GM19043 (cell line): Measurements from ENCODE around the gene GAS2L1.
"Not testable (repeated sequence)": the region's sequence is repeated elsewhere in the genome, so short reads cannot be mapped to it uniquely, and the experiment has no call there.

Experiments used
- ATAC-seq: cut with Tn5 transposase; IDR thresholded peaks from one replicate; pipeline ENCODE4 v1.9.1; 2021; ENCODE audit warnings: low read depth; ENCODE audit not compliant: unreplicated experiment

GAS2L1 gene

DNA sequence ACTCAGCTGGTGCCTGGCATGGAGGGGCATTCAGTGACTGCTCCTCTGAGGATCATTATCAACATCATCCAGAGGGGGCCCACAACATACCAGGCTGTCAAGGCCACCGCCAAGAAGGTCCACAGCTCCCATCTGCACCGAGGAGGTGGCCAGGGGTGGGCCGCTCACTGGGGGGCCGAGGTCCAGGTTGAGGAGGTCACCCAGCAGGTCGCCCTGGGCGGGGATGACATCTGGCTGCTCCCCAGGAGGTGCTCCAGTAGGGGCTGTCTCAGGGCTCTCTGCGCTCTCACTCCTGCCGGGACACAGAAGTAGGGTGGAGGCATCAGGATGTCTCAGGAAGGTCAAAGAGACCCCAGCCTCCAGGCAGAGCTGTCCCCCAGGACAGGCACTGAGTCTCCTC, 34.1 kb downstream of the GAS2L1 start:
- ATAC-seq, result no peak

DNA sequence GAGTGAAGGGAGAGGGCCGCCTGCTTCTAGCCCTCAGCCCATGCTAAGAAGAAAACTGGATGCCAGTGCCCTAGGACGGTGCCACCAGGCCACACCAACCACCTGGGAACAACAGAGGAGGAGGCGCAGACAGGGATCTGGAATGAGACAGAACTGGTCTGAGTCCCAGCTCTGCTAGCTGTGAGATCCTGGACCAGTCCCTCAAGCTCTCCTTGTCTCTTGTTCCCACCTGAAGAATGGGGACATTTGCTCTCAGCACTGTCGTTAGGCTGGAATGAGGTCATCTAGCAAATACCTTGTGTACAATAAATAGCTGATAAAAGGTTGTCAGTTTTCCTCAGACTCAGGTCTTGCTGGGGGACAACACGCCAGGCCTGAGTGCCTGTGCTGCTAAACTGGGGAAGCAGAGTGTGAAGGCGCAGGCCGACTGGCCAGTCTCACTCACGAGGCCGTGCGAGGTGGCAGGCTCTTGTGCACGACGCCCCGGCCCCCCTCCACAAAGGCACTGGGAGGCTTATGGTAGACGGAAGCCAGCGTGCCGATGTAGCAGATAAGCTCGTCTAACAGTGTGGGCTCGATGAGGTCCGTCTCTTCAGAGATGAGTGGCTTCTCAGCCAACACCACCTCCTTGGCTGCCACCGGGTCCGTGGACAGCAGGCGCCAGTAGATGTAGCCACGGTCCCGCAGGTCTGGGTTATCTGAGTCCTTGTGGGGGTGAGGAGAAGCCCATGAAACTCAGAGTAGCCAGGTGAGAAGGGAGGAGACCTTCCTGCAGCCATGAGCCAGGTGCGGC, 34.8 kb downstream of the GAS2L1 start:
- no peak for ATAC-seq

DNA sequence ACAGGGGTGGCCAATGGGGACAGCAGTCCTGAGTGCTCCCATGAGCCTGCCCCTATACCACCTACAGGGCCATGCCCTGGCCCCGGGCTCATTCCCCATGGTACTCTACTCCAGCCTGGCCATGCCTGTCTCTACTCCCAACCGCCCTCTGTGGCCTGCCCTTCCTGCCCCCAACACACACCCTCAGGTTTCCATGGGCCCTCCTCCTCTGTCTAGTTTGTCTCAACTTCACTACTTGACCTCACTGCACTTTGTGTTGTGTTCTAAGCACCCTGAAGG, 35.3 kb downstream of the GAS2L1 start:
- no peak for ATAC-seq

DNA sequence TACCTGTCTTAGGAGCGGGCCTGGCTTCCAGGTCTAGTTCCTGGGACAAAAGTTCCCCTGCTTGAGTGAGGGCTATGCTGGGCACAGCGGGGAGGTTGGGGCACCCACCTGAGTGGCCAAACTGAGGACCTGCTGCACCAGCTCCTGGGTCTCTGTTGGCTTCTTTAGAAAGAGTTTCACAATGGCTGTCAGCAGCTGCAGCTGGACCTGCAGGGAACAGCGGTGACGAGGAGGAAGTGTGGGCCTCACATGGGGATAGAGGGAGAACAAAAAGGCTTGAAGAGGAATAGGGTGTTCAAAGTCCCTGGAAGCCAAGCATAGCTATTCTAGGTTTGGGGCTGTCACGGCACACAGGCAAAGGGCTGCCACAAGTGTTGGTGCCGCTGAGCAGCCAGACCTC, 35.7 kb downstream of the GAS2L1 start:
- ATAC-seq, result no peak

DNA sequence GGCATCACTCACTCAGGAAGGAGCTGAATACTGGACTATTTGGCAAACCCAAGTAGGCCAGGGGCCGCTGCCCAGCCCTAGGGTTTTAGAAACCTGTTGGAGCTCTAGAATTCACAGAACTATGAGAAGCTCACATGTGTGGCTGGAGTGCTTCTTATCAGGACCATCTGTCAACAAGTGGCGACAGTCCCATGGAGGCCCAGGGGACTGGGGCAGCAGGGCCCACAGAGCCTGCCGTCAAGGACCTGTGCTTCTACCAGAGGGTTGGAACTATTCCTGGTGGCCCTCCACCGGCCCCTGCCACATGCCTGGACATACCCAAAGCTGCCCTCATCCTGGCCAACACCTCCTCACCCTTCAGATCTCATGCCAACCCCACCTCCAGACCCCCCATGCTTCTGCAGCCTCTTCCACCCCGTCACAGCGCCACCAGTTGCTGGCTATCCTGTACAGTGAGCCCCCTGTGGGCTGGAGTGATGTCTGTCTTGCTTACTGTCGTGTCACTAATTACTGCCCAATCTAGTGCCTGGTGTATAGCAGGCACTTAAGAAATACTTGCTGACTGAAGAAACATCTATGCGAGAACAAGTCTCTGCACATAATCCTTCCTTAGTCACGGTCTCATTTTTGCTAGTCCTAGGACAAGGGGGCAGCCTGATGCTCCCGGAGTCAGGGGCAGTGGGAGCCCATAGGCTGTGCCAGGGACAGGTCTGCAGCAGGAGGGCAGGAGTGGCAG, 36.3 kb downstream of the GAS2L1 start:
- ATAC-seq, result no peak

DNA sequence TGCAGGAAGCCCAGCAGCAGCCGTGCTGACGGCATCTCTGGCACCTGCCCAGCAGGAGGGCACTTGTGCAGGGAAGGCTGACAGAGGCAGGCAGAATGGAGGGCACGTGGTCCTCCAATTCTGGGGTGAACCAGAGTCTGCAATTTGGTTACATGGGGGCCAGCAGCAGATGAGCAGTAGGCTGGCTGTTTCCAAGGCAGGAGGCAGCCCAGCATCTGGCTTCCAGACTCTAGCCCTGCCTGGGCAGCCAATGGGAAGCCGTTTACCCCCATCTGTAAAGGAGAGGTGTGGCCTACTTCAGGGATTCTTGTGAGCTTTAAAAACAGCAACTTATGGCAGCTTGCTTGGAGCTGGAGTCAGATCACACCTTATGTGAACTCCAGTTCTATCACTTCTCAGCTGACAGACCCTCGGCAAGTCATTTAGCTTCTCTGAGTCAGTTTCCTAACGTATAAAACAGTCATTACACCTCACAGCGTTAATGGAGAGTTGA, 36.9 kb downstream of the GAS2L1 start:
- no peak for ATAC-seq

DNA sequence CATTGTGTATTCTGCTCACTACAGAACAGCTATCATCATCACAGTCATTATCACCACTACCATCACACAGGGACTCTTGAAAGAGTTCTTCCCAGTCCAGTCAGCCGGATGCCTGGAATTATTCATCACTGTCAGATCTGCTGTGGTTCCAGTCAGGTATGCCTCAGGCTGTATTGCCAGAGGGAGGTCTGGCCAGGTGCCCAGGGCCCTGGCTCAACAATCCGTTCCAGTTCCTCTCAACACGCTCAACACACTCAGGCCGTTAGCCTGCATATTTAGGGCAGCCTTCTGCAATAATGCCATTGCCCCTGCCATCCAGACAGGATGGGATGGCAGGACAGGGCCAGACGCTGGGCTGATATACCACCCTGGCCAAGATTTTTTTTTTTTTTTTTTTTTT, 37.7 kb downstream of the GAS2L1 start:
- ATAC-seq, result no peak

DNA sequence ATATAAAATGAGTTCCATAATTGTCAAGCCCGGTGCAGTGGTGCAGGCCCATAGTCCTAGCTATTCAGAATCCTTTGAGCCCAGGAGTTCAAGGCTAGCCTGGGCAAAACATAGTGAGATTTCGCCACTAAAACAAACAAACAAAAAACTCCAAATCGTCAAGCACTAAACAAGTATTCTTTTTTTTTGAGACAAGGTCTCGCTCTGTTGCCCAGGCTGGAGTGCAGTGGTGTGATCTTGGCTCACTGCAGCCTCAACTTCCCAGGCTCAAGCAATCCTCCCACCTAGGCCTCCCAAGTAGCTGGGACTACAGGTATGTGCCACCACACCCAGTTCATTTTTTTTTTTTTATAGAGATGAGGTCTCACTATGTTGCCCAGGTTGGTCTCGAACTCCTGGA, 38.4 kb downstream of the GAS2L1 start:
- not testable (repeated sequence) for ATAC-seq

DNA sequence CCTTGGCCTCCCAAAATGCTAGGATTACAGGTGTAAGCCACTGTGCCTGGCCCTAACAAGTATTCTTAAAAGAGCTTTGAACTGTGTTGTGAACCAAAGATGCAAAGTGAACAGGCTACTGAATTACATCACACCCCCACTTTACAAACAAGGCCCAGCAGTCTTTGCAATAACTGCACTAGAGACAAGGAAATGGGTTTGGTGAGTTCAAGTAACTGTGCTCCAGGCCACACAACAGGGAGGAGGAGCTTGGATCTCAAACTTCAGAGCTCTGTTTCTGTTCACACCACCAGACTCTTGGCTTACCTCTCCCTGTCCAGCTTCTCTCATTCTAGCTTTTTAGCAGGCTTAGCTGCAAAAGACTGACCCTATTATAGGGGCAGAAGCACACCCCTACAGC, 39.5 kb downstream of the GAS2L1 start:
- ATAC-seq, result no peak

DNA sequence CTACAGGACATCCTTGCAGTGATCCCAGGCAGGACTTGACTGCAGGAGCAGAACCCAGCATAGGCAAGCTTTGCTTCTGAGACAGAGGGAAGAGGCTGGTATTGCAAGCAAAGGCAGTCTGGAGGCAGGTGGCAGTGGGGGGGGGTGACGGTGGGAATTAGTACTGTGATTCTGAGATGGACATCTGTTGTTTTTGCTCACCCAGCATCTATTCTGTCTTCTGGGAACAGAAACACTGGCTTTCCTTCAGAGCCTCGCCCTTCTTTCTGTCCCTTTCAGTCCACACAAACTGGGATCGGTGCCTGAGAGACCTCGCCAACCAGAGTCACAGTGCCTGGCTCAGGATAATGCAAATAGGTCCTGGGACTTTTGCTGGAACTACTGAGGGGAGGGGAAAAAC, 40.2 kb downstream of the GAS2L1 start:
- no peak for ATAC-seq

DNA sequence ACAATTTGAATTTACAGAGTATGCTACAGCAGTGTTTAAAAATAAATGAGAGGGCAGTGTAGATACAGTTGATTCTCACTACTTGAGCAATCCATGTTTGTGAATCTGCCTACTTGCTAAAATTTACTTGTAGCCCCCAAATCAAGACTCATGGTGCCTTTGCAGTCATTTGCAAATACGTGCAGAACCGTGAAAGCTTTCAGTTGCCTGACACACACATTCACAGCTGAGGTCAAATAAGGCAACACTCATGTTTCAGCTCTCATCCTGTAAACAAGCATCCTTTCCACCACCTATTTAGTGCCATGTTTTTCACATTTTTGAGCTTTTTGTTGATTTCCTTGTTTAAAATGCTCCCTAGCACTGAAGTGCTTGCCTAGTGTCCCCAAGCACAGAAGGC, 41.6 kb downstream of the GAS2L1 start:
- ATAC-seq, result no peak

DNA sequence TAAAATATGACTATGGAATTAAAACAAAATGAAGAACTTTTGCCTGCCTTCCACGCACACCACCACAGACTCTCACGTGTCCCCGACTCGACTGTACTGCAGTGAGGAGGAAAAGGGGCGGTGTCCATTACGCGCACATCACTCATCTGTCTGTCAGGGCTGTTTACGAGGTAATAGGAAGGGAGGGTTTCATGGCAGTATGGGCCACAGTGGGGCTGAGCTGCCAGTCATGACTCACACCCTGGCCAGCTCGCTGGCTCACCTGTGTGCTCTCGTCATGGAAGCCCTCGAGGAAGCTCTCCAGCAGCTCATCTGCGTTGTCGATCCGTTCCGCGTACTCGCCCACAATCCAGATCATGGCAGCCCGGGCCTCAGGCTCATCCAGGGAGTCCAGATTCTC, 42.5 kb downstream of the GAS2L1 start:
- ATAC-seq, result no peak

DNA sequence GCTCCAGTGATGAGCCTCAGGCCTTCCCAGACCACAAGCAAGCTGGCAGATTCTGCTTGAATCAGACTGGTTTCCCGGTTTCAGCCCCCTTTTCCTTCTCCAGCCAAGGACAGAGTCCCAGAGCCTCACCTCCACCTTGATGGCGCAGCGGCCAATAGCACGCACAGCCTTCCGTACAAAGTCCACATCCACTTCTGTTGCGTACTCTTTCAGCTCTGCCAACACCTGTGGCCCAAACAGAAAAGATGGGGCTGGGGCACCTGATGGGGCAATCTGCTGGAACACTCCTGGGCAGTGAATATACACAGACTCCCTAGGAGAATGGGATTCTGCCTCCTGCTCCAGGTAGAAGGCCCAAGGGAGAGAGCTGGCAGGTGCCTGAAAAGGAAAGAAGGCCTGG, 44.6 kb downstream of the GAS2L1 start:
- no peak for ATAC-seq

DNA sequence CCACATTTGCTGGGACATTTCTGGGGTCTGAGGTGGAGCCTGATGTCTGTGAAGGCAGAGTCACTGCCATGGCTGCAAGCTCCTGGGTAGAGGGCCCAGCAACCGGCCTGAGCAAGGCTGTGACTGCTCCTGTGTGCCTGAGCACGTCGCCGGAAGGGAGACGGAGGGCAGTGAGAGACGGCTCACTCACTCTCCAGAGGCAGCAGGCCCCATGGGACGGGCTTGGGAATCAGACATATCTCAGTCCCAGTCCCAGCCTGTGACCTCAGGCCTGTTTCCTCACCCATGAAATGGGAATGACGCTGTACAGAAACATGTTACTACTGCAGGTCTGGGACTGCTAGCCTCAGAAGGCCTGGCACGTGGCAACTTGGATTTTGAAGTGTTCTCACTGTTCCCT, 45.4 kb downstream of the GAS2L1 start:
- no peak for ATAC-seq

DNA sequence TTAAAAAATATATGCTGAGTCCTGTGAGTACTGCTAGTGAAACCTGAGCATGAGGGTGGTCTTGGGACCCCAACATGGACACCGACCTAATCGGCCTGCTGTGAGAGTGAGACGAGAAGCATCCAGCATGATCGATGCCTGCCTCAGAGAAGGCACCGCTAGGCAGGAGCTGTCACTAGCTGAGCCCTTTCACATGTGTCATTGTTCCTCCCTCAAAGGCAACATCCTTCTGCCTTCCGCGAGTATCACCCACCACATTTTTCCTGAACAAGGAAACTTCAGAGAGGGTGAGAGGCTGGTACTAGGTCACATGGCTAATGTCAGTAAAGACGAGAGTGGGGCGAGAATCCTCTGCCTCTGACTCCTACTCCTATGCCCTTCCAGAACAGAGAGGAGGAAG, 46.3 kb downstream of the GAS2L1 start:
- ATAC-seq, result no peak

DNA sequence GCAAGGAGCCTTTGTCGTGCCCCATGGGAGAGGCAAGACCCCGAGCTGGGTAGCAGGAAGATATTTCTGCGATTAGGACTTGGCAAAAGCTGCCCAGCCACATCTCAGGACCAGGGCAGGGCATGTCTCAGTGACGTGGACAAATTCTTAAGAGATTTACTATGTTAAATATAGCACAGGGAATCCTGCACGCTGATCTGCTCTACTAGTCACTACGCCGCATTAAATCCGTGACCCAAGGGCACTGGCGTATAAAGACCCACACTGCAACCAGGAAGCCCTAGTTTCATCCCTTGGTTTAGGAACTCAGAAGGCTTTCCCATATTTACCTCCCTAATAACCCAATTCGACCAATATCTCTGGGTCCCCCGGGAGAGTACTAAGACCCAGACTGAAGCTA, 46.8 kb downstream of the GAS2L1 start:
- ATAC-seq, result no peak

DNA sequence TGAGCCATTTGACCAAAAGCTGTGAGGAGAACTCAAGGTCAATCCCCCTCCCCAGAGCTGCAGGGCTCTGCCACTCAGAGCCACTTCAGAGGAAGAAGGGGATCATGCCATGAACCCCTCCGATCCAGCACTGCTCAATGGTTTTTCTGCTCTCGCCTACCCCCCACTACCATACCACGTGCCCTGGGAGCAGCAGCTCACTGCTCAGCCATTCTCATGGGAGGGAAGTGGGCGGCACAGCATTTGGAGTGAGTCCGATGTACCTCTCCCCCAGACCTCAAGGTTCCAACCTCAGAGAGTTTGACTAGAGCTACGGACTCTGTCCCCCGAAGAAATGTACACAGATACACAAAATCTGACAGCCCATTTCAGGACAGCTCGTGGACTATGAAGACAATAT, 47.4 kb downstream of the GAS2L1 start:
- no peak for ATAC-seq

DNA sequence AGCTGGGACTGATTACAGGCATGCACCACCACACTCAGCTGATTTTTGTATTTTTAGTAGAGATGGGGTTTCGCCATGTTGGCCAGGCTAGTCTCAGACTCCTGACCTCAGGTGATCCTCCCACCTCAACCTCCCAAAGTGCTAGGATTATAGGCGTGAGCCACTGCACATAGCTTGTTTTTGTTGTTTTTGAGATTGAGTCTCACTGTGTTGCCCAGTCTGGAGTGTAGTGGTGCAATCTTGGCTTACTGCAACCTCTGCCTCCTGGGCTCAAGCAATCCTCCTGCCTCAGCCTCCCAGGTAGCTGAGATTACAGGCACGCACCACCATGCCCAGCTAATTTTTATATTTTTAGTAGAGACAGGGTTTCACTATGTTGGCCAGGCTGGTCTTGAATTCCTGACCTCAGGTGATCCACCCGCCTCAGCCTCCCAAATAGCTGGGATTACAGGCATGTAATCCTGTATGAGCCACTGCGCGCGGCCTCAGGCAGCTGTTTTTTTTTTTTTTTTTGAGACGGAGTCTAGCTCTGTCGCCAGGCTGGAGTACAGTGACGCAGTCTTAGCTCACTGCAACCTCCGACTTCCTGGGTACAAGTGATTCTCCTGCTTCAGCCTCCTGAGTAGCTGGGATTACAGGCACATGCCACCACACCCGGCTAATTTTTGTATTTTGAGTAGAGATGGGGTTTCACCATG, 50.9 kb downstream of the GAS2L1 start:
- ATAC-seq, result not testable (repeated sequence)

DNA sequence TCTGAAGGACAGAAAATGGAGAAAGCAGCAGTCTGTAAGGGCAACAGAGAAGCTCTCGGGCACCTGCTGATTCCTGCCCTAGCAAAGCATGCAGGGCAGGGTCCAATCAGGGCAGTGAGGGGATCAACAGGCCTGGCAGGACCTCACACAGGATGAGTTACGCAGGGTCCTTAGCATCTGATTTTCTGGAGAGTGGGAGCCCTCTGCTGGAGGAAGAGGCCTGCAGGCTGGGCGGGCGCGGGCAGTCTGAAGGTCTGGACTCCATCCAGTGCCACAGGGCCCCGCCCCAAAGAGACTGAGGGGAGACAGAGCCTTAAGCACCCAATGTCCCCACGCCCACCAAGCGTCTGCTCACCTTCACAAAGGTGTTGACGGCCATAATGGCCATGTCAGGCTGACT, 53.0 kb downstream of the GAS2L1 start:
- no peak for ATAC-seq
